SK-N-SH (cell line): Measurements from ENCODE around the gene TPCN2.

ENCODE experiments used
- CHD2 ChIP-seq: fragments of 150-350 bp; IDR thresholded peaks from 2 replicates; pipeline ENCODE4 v1.6.1; 2018; ENCODE audit warnings: low read length; ENCODE audit not compliant: partially characterized antibody
- EP300 ChIP-seq, 2 experiments: IDR thresholded peaks; 2 replicates each; pipeline versions ENCODE4 v1.4.0 to v1.6.1; 2012; ENCODE audit warnings: borderline replicate concordance in 1 of 2, low read depth in 1 of 2, low read length in 1 of 2
- MEF2A ChIP-seq: IDR thresholded peaks from 2 replicates; pipeline ENCODE4 v1.4.0; 2012; ENCODE audit warnings: low read depth, borderline replicate concordance
- POLR2AphosphoS5 ChIP-seq: IDR thresholded peaks from 2 replicates; pipeline ENCODE4 v1.6.1; 2012; ENCODE audit warnings: low read depth, low read length
- RAD21 ChIP-seq: IDR thresholded peaks from 2 replicates; pipeline ENCODE4 v1.6.1; 2012; ENCODE audit warnings: mild to moderate bottlenecking, low read length
- RCOR1 ChIP-seq: fragments of 150-350 bp; IDR thresholded peaks from 2 replicates; pipeline ENCODE4 v1.6.1; 2017; ENCODE audit warnings: antibody characterized with exemption, low read length
- RFX5 ChIP-seq: IDR thresholded peaks from 2 replicates; pipeline ENCODE4 v1.6.1; 2012; ENCODE audit warnings: mild to moderate bottlenecking, improper control_type of control experiment, low read length
- RXRA ChIP-seq: IDR thresholded peaks from 2 replicates; pipeline ENCODE4 v1.4.0; 2012; ENCODE audit warnings: low read depth, mild to moderate bottlenecking, borderline replicate concordance
- SIN3A ChIP-seq: IDR thresholded peaks from 2 replicates; pipeline ENCODE4 v1.6.1; 2012; ENCODE audit warnings: low read depth, mild to moderate bottlenecking, low read length, moderate library complexity, borderline replicate concordance
- TAF1 ChIP-seq: IDR thresholded peaks from 2 replicates; pipeline ENCODE4 v1.6.1; 2012; ENCODE audit warnings: low read depth, mild to moderate bottlenecking, low read length, moderate library complexity, borderline replicate concordance
- TF ChIP-seq, protein P1 (sequence below): fragments of 200-600 bp; sonication (generic); IDR thresholded peaks from 2 replicates; pipeline ENCODE4 v1.6.1; 2017; ENCODE audit warnings: antibody characterized with exemption, mild to moderate bottlenecking, moderate library complexity
- TF ChIP-seq, protein P2 (sequence below): IDR thresholded peaks from 2 replicates; pipeline ENCODE4 v1.4.0; 2012; ENCODE audit warnings: low read depth
- TF ChIP-seq, protein P3 (sequence below): IDR thresholded peaks from 2 replicates; pipeline ENCODE4 v1.4.0; 2012; ENCODE audit warnings: low read depth, borderline replicate concordance
- TF ChIP-seq, protein P4 (sequence below): fragments of 150-350 bp; IDR thresholded peaks from 2 replicates; pipeline ENCODE4 v1.6.1; 2017; ENCODE audit warnings: antibody characterized with exemption, low read length, low read depth, borderline replicate concordance

DNA sequence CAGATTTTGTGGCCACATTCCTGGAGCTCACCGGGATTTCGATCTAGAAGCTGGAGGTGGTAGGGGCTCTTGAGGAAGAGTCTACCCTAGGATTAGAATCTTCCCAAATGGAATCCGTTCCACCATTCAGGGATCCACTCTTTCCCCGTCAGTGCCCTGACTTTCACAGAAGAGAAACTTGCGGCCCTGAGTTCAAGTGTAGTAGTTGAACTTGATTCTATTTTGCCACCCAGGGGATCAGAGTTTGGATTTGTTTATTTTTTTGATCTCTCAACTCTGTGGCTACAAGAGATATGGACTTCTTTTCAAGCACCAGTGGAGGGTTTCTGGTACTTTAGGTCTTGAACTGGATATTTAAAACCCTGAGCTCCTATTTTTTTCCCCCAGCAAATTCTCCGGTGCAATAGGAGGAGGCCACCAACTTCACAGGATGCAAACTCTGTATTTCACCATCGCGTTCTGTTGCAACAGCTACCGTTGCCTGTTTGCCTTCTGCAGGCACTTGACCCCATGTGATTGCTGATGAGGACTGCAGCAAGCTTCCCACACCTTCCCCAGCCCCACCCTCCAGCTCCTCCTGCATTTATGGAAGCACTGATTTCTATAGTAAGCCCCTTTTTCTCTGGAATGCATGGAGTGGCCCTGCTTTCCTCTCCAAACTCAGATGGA lies 20.9 kb upstream of the TPCN2 start:
- TF ChIP-seq CHD2 (no peak), MEF2A (no peak), RXRA (no peak), TAF1 (no peak), POLR2AphosphoS5 (no peak), EP300 (IDR thresholded peaks at IDR 0.05; ENCODE audit: borderline replicate concordance in 1 of 2, low read depth in 1 of 2, low read length in 1 of 2) (no peak), SIN3A (no peak), RAD21 (no peak), RFX5 (no peak), RCOR1 (no peak)
- TF ChIP-seq, protein P1, sequence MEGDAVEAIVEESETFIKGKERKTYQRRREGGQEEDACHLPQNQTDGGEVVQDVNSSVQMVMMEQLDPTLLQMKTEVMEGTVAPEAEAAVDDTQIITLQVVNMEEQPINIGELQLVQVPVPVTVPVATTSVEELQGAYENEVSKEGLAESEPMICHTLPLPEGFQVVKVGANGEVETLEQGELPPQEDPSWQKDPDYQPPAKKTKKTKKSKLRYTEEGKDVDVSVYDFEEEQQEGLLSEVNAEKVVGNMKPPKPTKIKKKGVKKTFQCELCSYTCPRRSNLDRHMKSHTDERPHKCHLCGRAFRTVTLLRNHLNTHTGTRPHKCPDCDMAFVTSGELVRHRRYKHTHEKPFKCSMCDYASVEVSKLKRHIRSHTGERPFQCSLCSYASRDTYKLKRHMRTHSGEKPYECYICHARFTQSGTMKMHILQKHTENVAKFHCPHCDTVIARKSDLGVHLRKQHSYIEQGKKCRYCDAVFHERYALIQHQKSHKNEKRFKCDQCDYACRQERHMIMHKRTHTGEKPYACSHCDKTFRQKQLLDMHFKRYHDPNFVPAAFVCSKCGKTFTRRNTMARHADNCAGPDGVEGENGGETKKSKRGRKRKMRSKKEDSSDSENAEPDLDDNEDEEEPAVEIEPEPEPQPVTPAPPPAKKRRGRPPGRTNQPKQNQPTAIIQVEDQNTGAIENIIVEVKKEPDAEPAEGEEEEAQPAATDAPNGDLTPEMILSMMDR: no peak
- TF ChIP-seq, protein P2, sequence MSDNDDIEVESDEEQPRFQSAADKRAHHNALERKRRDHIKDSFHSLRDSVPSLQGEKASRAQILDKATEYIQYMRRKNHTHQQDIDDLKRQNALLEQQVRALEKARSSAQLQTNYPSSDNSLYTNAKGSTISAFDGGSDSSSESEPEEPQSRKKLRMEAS: no peak
- TF ChIP-seq, protein P3, sequence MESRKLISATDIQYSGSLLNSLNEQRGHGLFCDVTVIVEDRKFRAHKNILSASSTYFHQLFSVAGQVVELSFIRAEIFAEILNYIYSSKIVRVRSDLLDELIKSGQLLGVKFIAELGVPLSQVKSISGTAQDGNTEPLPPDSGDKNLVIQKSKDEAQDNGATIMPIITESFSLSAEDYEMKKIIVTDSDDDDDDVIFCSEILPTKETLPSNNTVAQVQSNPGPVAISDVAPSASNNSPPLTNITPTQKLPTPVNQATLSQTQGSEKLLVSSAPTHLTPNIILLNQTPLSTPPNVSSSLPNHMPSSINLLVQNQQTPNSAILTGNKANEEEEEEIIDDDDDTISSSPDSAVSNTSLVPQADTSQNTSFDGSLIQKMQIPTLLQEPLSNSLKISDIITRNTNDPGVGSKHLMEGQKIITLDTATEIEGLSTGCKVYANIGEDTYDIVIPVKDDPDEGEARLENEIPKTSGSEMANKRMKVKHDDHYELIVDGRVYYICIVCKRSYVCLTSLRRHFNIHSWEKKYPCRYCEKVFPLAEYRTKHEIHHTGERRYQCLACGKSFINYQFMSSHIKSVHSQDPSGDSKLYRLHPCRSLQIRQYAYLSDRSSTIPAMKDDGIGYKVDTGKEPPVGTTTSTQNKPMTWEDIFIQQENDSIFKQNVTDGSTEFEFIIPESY: no peak
- TF ChIP-seq, protein P4, sequence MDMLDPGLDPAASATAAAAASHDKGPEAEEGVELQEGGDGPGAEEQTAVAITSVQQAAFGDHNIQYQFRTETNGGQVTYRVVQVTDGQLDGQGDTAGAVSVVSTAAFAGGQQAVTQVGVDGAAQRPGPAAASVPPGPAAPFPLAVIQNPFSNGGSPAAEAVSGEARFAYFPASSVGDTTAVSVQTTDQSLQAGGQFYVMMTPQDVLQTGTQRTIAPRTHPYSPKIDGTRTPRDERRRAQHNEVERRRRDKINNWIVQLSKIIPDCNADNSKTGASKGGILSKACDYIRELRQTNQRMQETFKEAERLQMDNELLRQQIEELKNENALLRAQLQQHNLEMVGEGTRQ: no peak
